ENCODE data around the gene PRSS12.

PRSS12 gene

GRCh38 chr4:118338518-118338917 is 14.3 kb downstream of the PRSS12 start:
- TF ChIP-seq TAF1 (IDR thresholded peaks at IDR 0.05; ENCODE audit: borderline replicate concordance, insufficient read depth, low read length) = no peak
- no peak for TF ChIP-seq POLR2AphosphoS5 (IDR thresholded peaks at IDR 0.05; ENCODE audit: low read depth, low read length)
- no peak for TF ChIP-seq SIN3A (IDR thresholded peaks at IDR 0.05; ENCODE audit: borderline replicate concordance, insufficient read depth, low read length)
- no peak for TF ChIP-seq REST (IDR thresholded peaks at IDR 0.05; ENCODE audit: insufficient read depth in 1 of 2, low read depth in 2 of 2, low read length in 2 of 2)
- no peak for TF ChIP-seq FOXP2 (optimal IDR thresholded peaks at IDR 0.05; ENCODE audit: borderline replicate concordance, extremely low read depth, extremely low read length, insufficient read depth)

GRCh38 chr4:118337954-118338353 is 14.8 kb downstream of the PRSS12 start:
- TF ChIP-seq FOXP2 (optimal IDR thresholded peaks at IDR 0.05; ENCODE audit: borderline replicate concordance, extremely low read depth, extremely low read length, insufficient read depth) (no peak), TAF1 (IDR thresholded peaks at IDR 0.05; ENCODE audit: borderline replicate concordance, insufficient read depth, low read length) (no peak)

GRCh38 chr4:118335774-118336173 is 17.0 kb downstream of the PRSS12 start:
- TF ChIP-seq POLR2AphosphoS5 (IDR thresholded peaks at IDR 0.05; ENCODE audit: low read depth, low read length) (no peak), SIN3A (IDR thresholded peaks at IDR 0.05; ENCODE audit: borderline replicate concordance, insufficient read depth, low read length) (no peak), REST (IDR thresholded peaks at IDR 0.05; ENCODE audit: insufficient read depth in 1 of 2, low read depth in 2 of 2, low read length in 2 of 2) (no peak), TAF1 (IDR thresholded peaks at IDR 0.05; ENCODE audit: borderline replicate concordance, insufficient read depth, low read length) (no peak), FOXP2 (optimal IDR thresholded peaks at IDR 0.05; ENCODE audit: borderline replicate concordance, extremely low read depth, extremely low read length, insufficient read depth) (no peak)

- TF ChIP-seq TAF1 (IDR thresholded peaks at IDR 0.05; ENCODE audit: borderline replicate concordance, insufficient read depth, low read length) (no peak), FOXP2 (optimal IDR thresholded peaks at IDR 0.05; ENCODE audit: borderline replicate concordance, extremely low read depth, extremely low read length, insufficient read depth) (no peak), SIN3A (IDR thresholded peaks at IDR 0.05; ENCODE audit: borderline replicate concordance, insufficient read depth, low read length) (no peak), REST (IDR thresholded peaks at IDR 0.05; ENCODE audit: insufficient read depth in 1 of 2, low read depth in 2 of 2, low read length in 2 of 2) (no peak), POLR2AphosphoS5 (IDR thresholded peaks at IDR 0.05; ENCODE audit: low read depth, low read length) (no peak)
These were observed 17.5 kb downstream of the PRSS12 start for GRCh38 chr4:118335324-118335723.

GRCh38 chr4:118331352-118331751 is 21.5 kb downstream of the PRSS12 start:
- no peak for TF ChIP-seq FOXP2 (optimal IDR thresholded peaks at IDR 0.05; ENCODE audit: borderline replicate concordance, extremely low read depth, extremely low read length, insufficient read depth)
- TF ChIP-seq POLR2AphosphoS5 (IDR thresholded peaks at IDR 0.05; ENCODE audit: low read depth, low read length) = no peak
- TF ChIP-seq REST (IDR thresholded peaks at IDR 0.05; ENCODE audit: insufficient read depth in 1 of 2, low read depth in 2 of 2, low read length in 2 of 2) = no peak
- TF ChIP-seq SIN3A (IDR thresholded peaks at IDR 0.05; ENCODE audit: borderline replicate concordance, insufficient read depth, low read length) = no peak
- TF ChIP-seq TAF1 (IDR thresholded peaks at IDR 0.05; ENCODE audit: borderline replicate concordance, insufficient read depth, low read length) = no peak
